C4-2B (cell line): Measurements from ENCODE around the gene GCK.

Source experiments
- ZFX ChIP-seq: fragments of 450-650 bp; IDR thresholded peaks from 2 replicates; pipeline ENCODE4 v1.6.1; 2017
- TF ChIP-seq, protein P1 (sequence below): fragments of 450-650 bp; conservative IDR thresholded peaks from 2 replicates; pipeline ENCODE4 v1.5.1; 2017; ENCODE audit warnings: mild to moderate bottlenecking

DNA sequence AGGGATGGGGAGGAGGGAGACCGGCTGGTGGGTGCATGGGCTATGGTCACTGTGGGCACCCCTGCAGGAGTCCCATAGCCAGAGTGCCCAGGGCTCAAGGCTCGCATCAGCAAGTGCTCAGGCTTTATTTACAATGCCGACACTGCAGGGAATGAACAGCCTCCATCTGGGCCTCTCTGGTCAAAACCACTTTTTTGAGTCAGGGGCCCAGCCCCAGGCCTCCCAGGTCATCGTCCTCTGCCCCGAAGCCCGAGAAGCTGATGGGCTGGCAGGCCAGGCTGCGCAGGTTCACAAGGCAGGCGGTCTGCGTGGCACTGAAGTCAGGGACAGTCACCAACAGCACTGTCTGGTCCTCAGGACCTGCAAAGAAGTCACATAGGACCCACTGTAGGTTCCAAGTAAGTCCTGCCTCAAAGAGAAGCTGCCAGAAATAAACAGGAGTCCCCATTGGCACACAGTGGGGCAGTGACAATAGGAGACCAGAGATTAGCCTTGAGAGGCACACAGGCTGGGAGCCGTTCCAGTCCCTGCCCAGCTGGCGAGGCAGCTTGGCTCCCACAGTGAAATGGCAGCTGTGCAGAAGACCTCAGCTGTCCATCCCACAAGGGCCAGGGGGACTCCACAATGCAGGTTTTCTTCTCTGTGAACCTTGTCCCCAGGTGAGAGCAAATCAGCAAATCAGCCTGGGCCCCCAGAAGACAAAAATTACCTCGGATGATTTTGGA is 74.5 kb downstream of the GCK start:
- TF ChIP-seq, protein P1, sequence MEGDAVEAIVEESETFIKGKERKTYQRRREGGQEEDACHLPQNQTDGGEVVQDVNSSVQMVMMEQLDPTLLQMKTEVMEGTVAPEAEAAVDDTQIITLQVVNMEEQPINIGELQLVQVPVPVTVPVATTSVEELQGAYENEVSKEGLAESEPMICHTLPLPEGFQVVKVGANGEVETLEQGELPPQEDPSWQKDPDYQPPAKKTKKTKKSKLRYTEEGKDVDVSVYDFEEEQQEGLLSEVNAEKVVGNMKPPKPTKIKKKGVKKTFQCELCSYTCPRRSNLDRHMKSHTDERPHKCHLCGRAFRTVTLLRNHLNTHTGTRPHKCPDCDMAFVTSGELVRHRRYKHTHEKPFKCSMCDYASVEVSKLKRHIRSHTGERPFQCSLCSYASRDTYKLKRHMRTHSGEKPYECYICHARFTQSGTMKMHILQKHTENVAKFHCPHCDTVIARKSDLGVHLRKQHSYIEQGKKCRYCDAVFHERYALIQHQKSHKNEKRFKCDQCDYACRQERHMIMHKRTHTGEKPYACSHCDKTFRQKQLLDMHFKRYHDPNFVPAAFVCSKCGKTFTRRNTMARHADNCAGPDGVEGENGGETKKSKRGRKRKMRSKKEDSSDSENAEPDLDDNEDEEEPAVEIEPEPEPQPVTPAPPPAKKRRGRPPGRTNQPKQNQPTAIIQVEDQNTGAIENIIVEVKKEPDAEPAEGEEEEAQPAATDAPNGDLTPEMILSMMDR, result no peak
- TF ChIP-seq ZFX, result no peak
